ENCODE results near the gene GPR35. TPM values are rescaled to one million over a fixed set of nuclear protein-coding genes. Genes with fewer than 3 reads are reported as not detected.

The GPR35 gene
- polyA plus RNA-seq, 3 donors: 30.6 to 37.8 (median 36.3) TPM

GRCh38 chr2:240626531-240627300 lies 1.4 kb downstream of the GPR35 start:
- Histone ChIP-seq H3K4me3 (replicated peaks in 1 of 3; ENCODE audit: low read depth in 2 of 3, low read length in 3 of 3) (peak overlapping the region in 2 of 3 experiments; percentile 66 to 82), H3K36me3 (replicated peaks in 1 of 2; ENCODE audit: control insufficient read depth in 1 of 2, insufficient read depth in 2 of 2, low read length in 2 of 2) (peaks cover 30 to 33% of the 10 kb centered on the region in 2 donors), H3K27ac (ENCODE audit: low read depth in 1 of 2, low read length in 2 of 2) (peak overlapping the region; percentile 96 to 99), H3K9ac (ENCODE audit: insufficient read depth, low read length, poor library complexity, severe bottlenecking) (peak overlapping the region; percentile 87), H3K4me2 (replicated peaks; ENCODE audit: extremely low read depth, low read length, poor library complexity, severe bottlenecking) (peak overlapping the region; percentile 74), H3K27me3 (ENCODE audit: control insufficient read depth in 2 of 2, insufficient read depth in 2 of 2, low read length in 2 of 2) (no peaks in the 10 kb centered on the region), H3K9me3 (replicated peaks in 1 of 2; ENCODE audit: control insufficient read depth in 1 of 2, insufficient read depth in 1 of 2, low read length in 2 of 2) (peaks cover 0 to under 1% of the 10 kb centered on the region in 2 donors), H4K20me1 (ENCODE audit: insufficient read depth, low read length) (peaks cover 6% of the 10 kb centered on the region), H2AFZ (ENCODE audit: insufficient read depth, low read depth, low read length, poor library complexity, severe bottlenecking) (no peak overlapping the region), H3K79me2 (ENCODE audit: insufficient read depth, low read length) (peaks cover 19% of the 10 kb centered on the region), H3K4me1 (ENCODE audit: control insufficient read depth in 1 of 2, insufficient read depth in 2 of 2, low read length in 2 of 2) (peaks cover 60 to 65% of the 10 kb centered on the region in 2 donors)
- H3K27ac Mint-ChIP-seq: peak overlapping the region; percentile 84 to 93 (median 91)
- H3K9me3 Mint-ChIP-seq: peaks cover 0 to 2% (median 0%) of the 10 kb centered on the region in 7 donors
- intact Hi-C loops (cut with micrococcal nuclease): loop anchor here in 1 of 2 donors (5.0 kb wide), 1 partner anchor 64 kb away; the partner anchor contains the start of gene DUSP28
- peak overlapping the region; percentile 62 to 73 for H3K4me3 Mint-ChIP-seq
- peaks cover 0 to 1% (median 0%) of the 10 kb centered on the region in 3 donors for H3K27me3 Mint-ChIP-seq (ENCODE audit: low read depth in 3 of 3)
- WGBS (ENCODE audit: insufficient coverage): 16% methylated on average over 21 of the region's 21 CpGs
- H3K36me3 Mint-ChIP-seq: peaks cover 22 to 36% of the 10 kb centered on the region in 2 donors
- no peak for TF ChIP-seq CTCF (IDR thresholded peaks at IDR 0.05)
- peaks cover 52% of the 10 kb centered on the region for H3K4me1 Mint-ChIP-seq
- peak; percentile 79 to 85 (median 83) for DNase-seq

- no peaks in the 10 kb centered on the region for H3K27me3 ChIP-seq (ENCODE audit: control insufficient read depth in 2 of 2, insufficient read depth in 2 of 2, low read length in 2 of 2)
- no peak for TF ChIP-seq CTCF (IDR thresholded peaks at IDR 0.05)
- Mint-ChIP-seq H3K4me3 (no peak overlapping the region), H3K9me3 (peaks cover 5 to 13% (median 7%) of the 10 kb centered on the region in 7 donors), H3K27me3 (ENCODE audit: low read depth in 3 of 3) (peaks cover 0 to 1% (median 0%) of the 10 kb centered on the region in 3 donors), H3K4me1 (peaks cover 41% of the 10 kb centered on the region), H3K36me3 (peaks cover 25 to 43% of the 10 kb centered on the region in 2 donors), H3K27ac (peak overlapping the region in 5 of 7 donors; percentile 84 to 93 (median 85))
- DNase-seq: no peak
- H3K27ac ChIP-seq (ENCODE audit: low read depth in 1 of 2, low read length in 2 of 2): no peak overlapping the region
- H3K36me3 ChIP-seq (replicated peaks in 1 of 2; ENCODE audit: control insufficient read depth in 1 of 2, insufficient read depth in 2 of 2, low read length in 2 of 2): peaks cover 34 to 35% of the 10 kb centered on the region in 2 donors
- H3K9me3 ChIP-seq (replicated peaks in 1 of 2; ENCODE audit: control insufficient read depth in 1 of 2, insufficient read depth in 1 of 2, low read length in 2 of 2): peaks cover 4 to 11% of the 10 kb centered on the region in 2 donors
- H2AFZ ChIP-seq (ENCODE audit: insufficient read depth, low read depth, low read length, poor library complexity, severe bottlenecking): no peak overlapping the region
- H3K4me1 ChIP-seq (ENCODE audit: control insufficient read depth in 1 of 2, insufficient read depth in 2 of 2, low read length in 2 of 2): peaks cover 48 to 53% of the 10 kb centered on the region in 2 donors
- no peak overlapping the region for H3K9ac ChIP-seq (ENCODE audit: insufficient read depth, low read length, poor library complexity, severe bottlenecking)
- peaks cover 6% of the 10 kb centered on the region for H4K20me1 ChIP-seq (ENCODE audit: insufficient read depth, low read length)
- peaks cover 19% of the 10 kb centered on the region for H3K79me2 ChIP-seq (ENCODE audit: insufficient read depth, low read length)
- intact Hi-C loops (cut with micrococcal nuclease): loop anchor here in 1 of 2 donors (5.0 kb wide), 1 partner anchor 66 kb away; the partner anchor contains the start of gene DUSP28
- no peak overlapping the region for H3K4me3 ChIP-seq (replicated peaks in 1 of 3; ENCODE audit: low read depth in 2 of 3, low read length in 3 of 3)
- WGBS (ENCODE audit: insufficient coverage): 94% methylated on average over 10 of the region's 17 CpGs
- H3K4me2 ChIP-seq (replicated peaks; ENCODE audit: extremely low read depth, low read length, poor library complexity, severe bottlenecking): no peak overlapping the region
These were observed 2.6 kb downstream of the GPR35 start for GRCh38 chr2:240627736-240628506.

All from CD14-positive monocyte (primary cell).